Fibroblast of upper back skin (primary cell): ENCODE data around the gene SLCO2A1.

Experiments
- DNase-seq: peaks from one replicate; pipeline ENCODE4 v3.0.0-alpha.2; 2013

SLCO2A1 gene

GRCh38 chr3:133977568-133977967, 52.2 kb downstream of the SLCO2A1 start:
- DNase-seq = no peak

- DNase-seq = no peak
These were observed 56.3 kb downstream of the SLCO2A1 start for GRCh38 chr3:133973249-133973980.

- no peak for DNase-seq
These were observed 57.6 kb downstream of the SLCO2A1 start for GRCh38 chr3:133972156-133972555.

GRCh38 chr3:133970916-133971315, 58.8 kb downstream of the SLCO2A1 start:
- no peak for DNase-seq

GRCh38 chr3:133970339-133970738, 59.4 kb downstream of the SLCO2A1 start:
- DNase-seq = no peak

- no peak for DNase-seq
These were observed 61.5 kb downstream of the SLCO2A1 start for GRCh38 chr3:133967992-133968892.

GRCh38 chr3:133966954-133967353, 62.8 kb downstream of the SLCO2A1 start:
- no peak for DNase-seq

- DNase-seq = no peak
These were observed 63.8 kb downstream of the SLCO2A1 start for GRCh38 chr3:133965906-133966305.

- peak; percentile 66 for DNase-seq
These were observed 64.6 kb downstream of the SLCO2A1 start for GRCh38 chr3:133965013-133965570.

GRCh38 chr3:133964547-133964946, 65.2 kb downstream of the SLCO2A1 start:
- no peak for DNase-seq

- no peak for DNase-seq
These were observed 65.9 kb downstream of the SLCO2A1 start for GRCh38 chr3:133963657-133964396.

- DNase-seq = peak; percentile 84
These were observed 66.9 kb downstream of the SLCO2A1 start for GRCh38 chr3:133962849-133963248.

- DNase-seq = no peak
These were observed 71.5 kb downstream of the SLCO2A1 start for GRCh38 chr3:133958071-133958805.

GRCh38 chr3:133956982-133957381, 72.7 kb downstream of the SLCO2A1 start:
- DNase-seq = peak; percentile 28

GRCh38 chr3:133956353-133956752, 73.4 kb downstream of the SLCO2A1 start:
- no peak for DNase-seq

GRCh38 chr3:133955892-133956291, 73.8 kb downstream of the SLCO2A1 start:
- peak; percentile 22 for DNase-seq

GRCh38 chr3:133954717-133955360, 74.9 kb downstream of the SLCO2A1 start:
- no peak for DNase-seq

- no peak for DNase-seq
These were observed 76.4 kb downstream of the SLCO2A1 start for GRCh38 chr3:133953297-133953696.

GRCh38 chr3:133949438-133949837, 80.3 kb downstream of the SLCO2A1 start:
- DNase-seq = peak; percentile 84

- DNase-seq = no peak
These were observed 80.7 kb downstream of the SLCO2A1 start for GRCh38 chr3:133948996-133949395.

- peak; percentile 74 for DNase-seq
These were observed 81.5 kb downstream of the SLCO2A1 start for GRCh38 chr3:133948131-133948810.
